K562 (cell line): Measurements from ENCODE around the gene CREB3L2. TPM values are rescaled to one million over a fixed set of nuclear protein-coding genes. Genes with fewer than 3 reads are reported as not detected.

Experiments
- CHD2 ChIP-seq: IDR thresholded peaks from 2 replicates; pipeline ENCODE4 v1.6.1; 2011; ENCODE audit warnings: low read depth, low read length
- ELF4 ChIP-seq: fragments of 450-650 bp; formaldehyde crosslinking; IDR thresholded peaks from 2 replicates; pipeline ENCODE4 v1.4.0; 2022; ENCODE audit warnings: missing genetic modification characterization
- EZH2 ChIP-seq: IDR thresholded peaks from 2 replicates; pipeline ENCODE4 v1.6.1; 2012; ENCODE audit warnings: low read depth, mild to moderate bottlenecking, inconsistent platforms, low read length, borderline replicate concordance
- FOXK2 ChIP-seq, 2 experiments: fragments of 450-650 bp; IDR thresholded peaks in 1 of 2; conservative IDR thresholded peaks in 1 of 2; 2 replicates each; pipeline ENCODE4 v1.6.1; 2016; ENCODE audit warnings: low read depth in 2 of 2, mild to moderate bottlenecking in 1 of 2
- GMEB1 ChIP-seq: fragments of 250-450 bp; sonication (Bioruptor Pico); IDR thresholded peaks from 2 replicates; pipeline ENCODE4 v1.4.0; 2020; ENCODE audit warnings: mild to moderate bottlenecking
- NR2F6 ChIP-seq: fragments of 450-650 bp; formaldehyde crosslinking; IDR thresholded peaks from 2 replicates; pipeline ENCODE4 v1.4.0; 2020; ENCODE audit warnings: mild to moderate bottlenecking
- PRDM10 ChIP-seq: fragments of 450-650 bp; IDR thresholded peaks from 2 replicates; pipeline ENCODE4 v1.6.1; 2018; ENCODE audit not compliant: partially characterized antibody
- RHOXF2B ChIP-seq: fragments of 250-450 bp; sonication (Bioruptor Pico); conservative IDR thresholded peaks from 2 replicates; pipeline ENCODE4 v1.5.1; 2021
- SETDB1 ChIP-seq: IDR thresholded peaks from one replicate; pipeline ENCODE4 v1.6.1; 2012; ENCODE audit warnings: low read length, control low read depth, inconsistent platforms
- SNRNP70 ChIP-seq: fragments of 200-400 bp; formaldehyde crosslinking; optimal IDR thresholded peaks from 2 replicates; pipeline ENCODE3; 2017; ENCODE audit warnings: low read depth, low read length
- TAF7 ChIP-seq: fragments of 450-650 bp; IDR thresholded peaks from 2 replicates; pipeline ENCODE4 v1.6.1; 2016; ENCODE audit warnings: missing genetic modification characterization, missing compliant biosample characterization
- ZNF124 ChIP-seq: sonication (generic); formaldehyde crosslinking; IDR thresholded peaks from 2 replicates; pipeline ENCODE4 v1.8.1; 2022; ENCODE audit warnings: missing genetic modification reagents
- ZNF444 ChIP-seq: fragments of 250-450 bp; sonication (Bioruptor Pico); IDR thresholded peaks from 2 replicates; pipeline ENCODE4 v1.4.0; 2020; ENCODE audit warnings: mild to moderate bottlenecking, moderate library complexity
- ZNF583 ChIP-seq: fragments of 250-450 bp; sonication (Bioruptor Pico); IDR thresholded peaks from 2 replicates; pipeline ENCODE4 v1.4.0; 2020
- polyA plus RNA-seq, 8 experiments: library from polyadenylated mRNA; depleted of rRNA in 4 of 8; stranded (reverse) in 5 of 8; unstranded in 3 of 8; fragments of >200 nt; fragmentation: Nextera tagmentation in 2 of 8; fragmentation: Illumina TruSeq in 1 of 8; extraction: Ambion mirVana in 2 of 8; extraction: Trizol in 1 of 8; gene quantifications; 2 replicates each; pipeline versions ENCODE4 v1.2.1 to v1.2.3, GENCODE V29; 2011 to 2014; ENCODE audit warnings: inconsistent platforms in 1 of 8, missing spikeins in 1 of 8
- total RNA-seq, 7 experiments: library from RNA; depleted of rRNA in 6 of 7; stranded (reverse); fragments of >200 nt in 6 of 7; fragmentation: Illumina TruSeq in 2 of 7; extraction: Trizol in 2 of 7; gene quantifications; 2 replicates each; pipeline versions ENCODE4 v1.2.1 to v1.2.3, GENCODE V29; 2011 to 2021; ENCODE audit warnings: low replicate concordance in 1 of 7
- TF ChIP-seq, protein P1 (sequence below): fragments of 200-400 bp; formaldehyde crosslinking; IDR thresholded peaks from 2 replicates; pipeline ENCODE4 v1.6.1; 2017; ENCODE audit warnings: mild to moderate bottlenecking, low read depth, low read length, moderate library complexity
- TF ChIP-seq, protein P2 (sequence below): fragments of 250-450 bp; sonication (Bioruptor Pico); IDR thresholded peaks from 2 replicates; pipeline ENCODE4 v1.4.0; 2020; ENCODE audit warnings: mild to moderate bottlenecking, moderate library complexity
- TF ChIP-seq, protein P3 (sequence below): fragments of 250-450 bp; sonication (Bioruptor Pico); IDR thresholded peaks from 2 replicates; pipeline ENCODE4 v1.5.0; 2020; ENCODE audit warnings: mild to moderate bottlenecking

CREB3L2 gene
- total and polyA plus RNA-seq, 9 of the 15 experiments (the other 6 are each of a cell fraction or from before 2014, with no cell fraction given): 7.1 to 45.6 (median 15.8) TPM

DNA sequence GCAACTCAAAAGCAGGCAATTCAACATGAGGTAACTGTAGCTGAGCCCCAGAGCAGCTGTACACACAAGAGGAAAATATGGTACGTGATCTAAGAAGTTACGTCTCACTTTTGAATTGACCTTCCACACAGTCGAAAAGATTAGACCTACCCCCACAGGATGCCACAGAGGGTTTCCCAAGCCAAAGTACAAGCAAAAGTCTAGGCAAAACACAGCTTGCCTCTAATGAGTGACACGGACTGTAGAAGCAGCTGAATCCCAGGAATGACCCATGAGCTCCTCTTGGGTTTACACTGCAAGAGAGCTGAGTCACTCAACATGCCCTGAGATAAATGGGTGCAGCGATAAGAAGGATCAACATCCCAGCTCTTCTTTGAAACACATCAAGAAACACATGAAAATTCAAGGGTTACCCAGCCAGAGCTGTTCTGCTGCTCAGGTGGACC is 9.8 kb downstream of the CREB3L2 start (continued):
- TF ChIP-seq SNRNP70 (no peak), ZNF583 (CRISPR knock-in tag) (no peak), SETDB1 (no peak), ELF4 (CRISPR knock-in tag) (no peak), RHOXF2B (CRISPR knock-in tag) (no peak), PRDM10 (peak; percentile 51), EZH2 (no peak), ZNF124 (no peak), TAF7 (tag) (no peak), GMEB1 (CRISPR knock-in tag) (no peak), FOXK2 (conservative IDR thresholded peaks at IDR 0.05 in 1 of 2, IDR thresholded peaks at IDR 0.05 in 1 of 2; ENCODE audit: low read depth in 2 of 2) (peak; percentile 54 to 66; a peak in 3 of 4 replicates), ZNF444 (no peak), CHD2 (no peak), NR2F6 (CRISPR knock-in tag) (no peak)
- TF ChIP-seq, protein P1, sequence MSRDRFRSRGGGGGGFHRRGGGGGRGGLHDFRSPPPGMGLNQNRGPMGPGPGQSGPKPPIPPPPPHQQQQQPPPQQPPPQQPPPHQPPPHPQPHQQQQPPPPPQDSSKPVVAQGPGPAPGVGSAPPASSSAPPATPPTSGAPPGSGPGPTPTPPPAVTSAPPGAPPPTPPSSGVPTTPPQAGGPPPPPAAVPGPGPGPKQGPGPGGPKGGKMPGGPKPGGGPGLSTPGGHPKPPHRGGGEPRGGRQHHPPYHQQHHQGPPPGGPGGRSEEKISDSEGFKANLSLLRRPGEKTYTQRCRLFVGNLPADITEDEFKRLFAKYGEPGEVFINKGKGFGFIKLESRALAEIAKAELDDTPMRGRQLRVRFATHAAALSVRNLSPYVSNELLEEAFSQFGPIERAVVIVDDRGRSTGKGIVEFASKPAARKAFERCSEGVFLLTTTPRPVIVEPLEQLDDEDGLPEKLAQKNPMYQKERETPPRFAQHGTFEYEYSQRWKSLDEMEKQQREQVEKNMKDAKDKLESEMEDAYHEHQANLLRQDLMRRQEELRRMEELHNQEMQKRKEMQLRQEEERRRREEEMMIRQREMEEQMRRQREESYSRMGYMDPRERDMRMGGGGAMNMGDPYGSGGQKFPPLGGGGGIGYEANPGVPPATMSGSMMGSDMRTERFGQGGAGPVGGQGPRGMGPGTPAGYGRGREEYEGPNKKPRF: no peak
- TF ChIP-seq, protein P2, sequence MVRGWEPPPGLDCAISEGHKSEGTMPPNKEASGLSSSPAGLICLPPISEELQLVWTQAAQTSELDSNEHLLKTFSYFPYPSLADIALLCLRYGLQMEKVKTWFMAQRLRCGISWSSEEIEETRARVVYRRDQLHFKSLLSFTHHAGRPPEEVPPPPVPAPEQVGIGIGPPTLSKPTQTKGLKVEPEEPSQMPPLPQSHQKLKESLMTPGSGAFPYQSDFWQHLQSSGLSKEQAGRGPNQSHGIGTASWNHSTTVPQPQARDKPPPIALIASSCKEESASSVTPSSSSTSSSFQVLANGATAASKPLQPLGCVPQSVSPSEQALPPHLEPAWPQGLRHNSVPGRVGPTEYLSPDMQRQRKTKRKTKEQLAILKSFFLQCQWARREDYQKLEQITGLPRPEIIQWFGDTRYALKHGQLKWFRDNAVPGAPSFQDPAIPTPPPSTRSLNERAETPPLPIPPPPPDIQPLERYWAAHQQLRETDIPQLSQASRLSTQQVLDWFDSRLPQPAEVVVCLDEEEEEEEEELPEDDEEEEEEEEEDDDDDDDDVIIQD (CRISPR knock-in tag): no peak
- TF ChIP-seq, protein P3, sequence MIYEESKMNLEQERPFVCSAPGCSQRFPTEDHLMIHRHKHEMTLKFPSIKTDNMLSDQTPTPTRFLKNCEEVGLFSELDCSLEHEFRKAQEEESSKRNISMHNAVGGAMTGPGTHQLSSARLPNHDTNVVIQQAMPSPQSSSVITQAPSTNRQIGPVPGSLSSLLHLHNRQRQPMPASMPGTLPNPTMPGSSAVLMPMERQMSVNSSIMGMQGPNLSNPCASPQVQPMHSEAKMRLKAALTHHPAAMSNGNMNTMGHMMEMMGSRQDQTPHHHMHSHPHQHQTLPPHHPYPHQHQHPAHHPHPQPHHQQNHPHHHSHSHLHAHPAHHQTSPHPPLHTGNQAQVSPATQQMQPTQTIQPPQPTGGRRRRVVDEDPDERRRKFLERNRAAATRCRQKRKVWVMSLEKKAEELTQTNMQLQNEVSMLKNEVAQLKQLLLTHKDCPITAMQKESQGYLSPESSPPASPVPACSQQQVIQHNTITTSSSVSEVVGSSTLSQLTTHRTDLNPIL (CRISPR knock-in tag): no peak
